ENCODE data around the gene B3GALT2. TPM values are rescaled to one million over a fixed set of nuclear protein-coding genes. Genes with fewer than 3 reads are reported as not detected.

The B3GALT2 gene
- total RNA-seq, 1 donor from 2014 or later, result 93.9 TPM

Small RNA genes lying within 50 kb of the gene (microRNA-seq; reads per million reads assigned to microRNA genes)
- gene MIR1278, result not detected

Other genes starting within 250 kb of the B3GALT2 start
- gene UCHL5, start 127.3 kb downstream of the B3GALT2 start, total RNA-seq, result 42.9 TPM
- 42.8 TPM for gene RO60, start 127.0 kb downstream of the B3GALT2 start, total RNA-seq
- 45.3 TPM for gene GLRX2, start 81.2 kb downstream of the B3GALT2 start, total RNA-seq
- 48.6 TPM for gene CDC73, start 64.6 kb downstream of the B3GALT2 start, total RNA-seq

Measured in Right ventricle myocardium inferior (tissue), 1 donor.